Tibial nerve (tissue), 4 donors: ENCODE data around the gene PRKCB. TPM values are rescaled to one million over a fixed set of nuclear protein-coding genes. Genes with fewer than 3 reads are reported as not detected.

Source experiments
- DNase-seq, 2 donors: peaks; one replicate each; pipeline ENCODE4 v3.0.0-alpha.2; 2019; ENCODE audit warnings: low spot score in 2 of 2
- H3K27ac ChIP-seq, 4 donors: fragments of 200-600 bp; sonication (generic) in 3 of 4; one replicate each; pipeline ENCODE4 v1.5.1; 2017 to 2019; ENCODE audit warnings: mild to moderate bottlenecking in 1 of 4
- H3K27me3 ChIP-seq, 2 donors: fragments of 200-600 bp; sonication (generic) in 1 of 2; one replicate each; pipeline versions ENCODE4 v1.5.1 to v1.6.0; 2017 to 2019
- H3K36me3 ChIP-seq, 3 donors: fragments of 200-600 bp; sonication (generic); one replicate each; pipeline ENCODE4 v1.5.1; 2018 to 2019
- H3K4me1 ChIP-seq, 4 donors: fragments of 200-600 bp; sonication (generic) in 3 of 4; one replicate each; pipeline ENCODE4 v1.5.1; 2017 to 2019
- H3K4me3 ChIP-seq, 4 donors: fragments of 200-600 bp; sonication (generic) in 3 of 4; one replicate each; pipeline ENCODE4 v1.5.1; 2017 to 2019; ENCODE audit warnings: mild to moderate bottlenecking in 1 of 4, moderate library complexity in 1 of 4
- H3K9me3 ChIP-seq, 4 donors: fragments of 200-600 bp; sonication (generic) in 3 of 4; one replicate each; pipeline ENCODE4 v1.5.1; 2017 to 2019
- CTCF ChIP-seq, 5 experiments: fragments of 200-600 bp in 3 of 5; fragments of 450-650 bp in 2 of 5; sonication (generic) in 3 of 5; IDR thresholded peaks; one replicate each; pipeline ENCODE4 v1.5.1; 2016 to 2019; ENCODE audit warnings: antibody characterized with exemption in 5 of 5, mild to moderate bottlenecking in 3 of 5, moderate library complexity in 2 of 5
- EP300 ChIP-seq, 2 donors: sonication (generic); formaldehyde crosslinking; IDR thresholded peaks; one replicate each; pipeline ENCODE4 v1.6.1; 2017; ENCODE audit warnings: antibody characterized with exemption in 2 of 2, mild to moderate bottlenecking in 1 of 2
- POLR2A ChIP-seq, 2 donors: fragments of 450-650 bp; IDR thresholded peaks; one replicate each; pipeline ENCODE4 v1.6.1; 2017; ENCODE audit warnings: antibody characterized with exemption in 2 of 2, mild to moderate bottlenecking in 2 of 2, moderate library complexity in 2 of 2
- whole genome bisulfite sequencing, 2 donors: methylation state at CpG; one replicate each; pipeline ENCODE4 v1.1.5; 2018; 5-methylcytosine and 5-hydroxymethylcytosine counted together
- total RNA-seq, 4 donors: library from RNA; depleted of rRNA; stranded (reverse); fragments of >200 nt; gene quantifications; one replicate each; pipeline ENCODE4 v1.1.0, GENCODE V29; 2016

The PRKCB gene
- total RNA-seq, 4 donors from 2014 or later: 2.7 to 6.9 (median 4.3) TPM

DNA sequence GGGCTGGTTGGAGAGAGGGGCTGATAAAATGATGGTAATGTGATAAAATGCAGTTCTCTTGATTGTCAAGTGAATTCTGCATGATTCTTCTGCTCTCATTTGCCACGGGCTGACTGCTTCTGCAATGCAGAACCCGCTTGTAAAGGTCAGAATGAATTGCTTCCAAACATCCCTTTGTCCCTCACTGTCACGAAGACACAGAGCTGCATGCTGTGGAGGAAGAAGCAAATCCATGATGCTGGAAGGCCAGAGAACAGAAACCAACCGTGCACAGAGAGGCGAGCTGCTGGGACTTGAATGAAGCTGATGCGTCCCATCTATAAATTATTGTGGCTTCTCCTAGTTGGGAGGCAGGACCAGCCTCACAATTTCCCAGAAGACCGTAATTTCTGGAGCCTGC lies 171.6 kb downstream of the PRKCB start:
- Histone ChIP-seq H3K4me1 (no peaks in the 10 kb centered on the region), H3K27ac (no peak overlapping the region), H3K27me3 (no peaks in the 10 kb centered on the region), H3K9me3 (no peaks in the 10 kb centered on the region), H3K36me3 (no peaks in the 10 kb centered on the region), H3K4me3 (no peak overlapping the region)
- 50 to 61% methylated on average over 7 of the region's 7 CpGs for WGBS, 2 donors
- DNase-seq: no peak
- TF ChIP-seq CTCF (IDR thresholded peaks at IDR 0.05) (no peak), EP300 (IDR thresholded peaks at IDR 0.05) (no peak), POLR2A (IDR thresholded peaks at IDR 0.05) (no peak)

- Histone ChIP-seq H3K36me3 (no peaks in the 10 kb centered on the region), H3K4me1 (no peaks in the 10 kb centered on the region), H3K27ac (no peak overlapping the region), H3K4me3 (no peak overlapping the region), H3K27me3 (no peaks in the 10 kb centered on the region), H3K9me3 (no peaks in the 10 kb centered on the region)
- WGBS, 2 donors: 72 to 80% methylated on average over 1 of the region's 1 CpG
- DNase-seq: no peak
- TF ChIP-seq POLR2A (IDR thresholded peaks at IDR 0.05): no peak
- TF ChIP-seq CTCF (IDR thresholded peaks at IDR 0.05): no peak
- TF ChIP-seq EP300 (IDR thresholded peaks at IDR 0.05): no peak
These were observed 172.2 kb downstream of the PRKCB start for GRCh38 chr16:24007934-24008333.

GRCh38 chr16:24009098-24009497 lies 173.3 kb downstream of the PRKCB start:
- Histone ChIP-seq H3K27ac (no peak overlapping the region), H3K36me3 (no peaks in the 10 kb centered on the region), H3K4me1 (no peaks in the 10 kb centered on the region), H3K27me3 (no peaks in the 10 kb centered on the region), H3K4me3 (no peak overlapping the region), H3K9me3 (no peaks in the 10 kb centered on the region)
- no peak for DNase-seq
- 67 to 77% methylated on average over 4 of the region's 4 CpGs for WGBS, 2 donors
- TF ChIP-seq POLR2A (IDR thresholded peaks at IDR 0.05) (no peak), EP300 (IDR thresholded peaks at IDR 0.05) (no peak), CTCF (IDR thresholded peaks at IDR 0.05) (no peak)

GRCh38 chr16:24009955-24010354 lies 174.2 kb downstream of the PRKCB start:
- no peak overlapping the region for H3K4me3 ChIP-seq
- WGBS, 2 donors: 73 to 76% methylated on average over 3 of the region's 3 CpGs
- H3K36me3 ChIP-seq: no peaks in the 10 kb centered on the region
- H3K27ac ChIP-seq: no peak overlapping the region
- DNase-seq: no peak
- TF ChIP-seq POLR2A (IDR thresholded peaks at IDR 0.05) (no peak), CTCF (IDR thresholded peaks at IDR 0.05) (no peak), EP300 (IDR thresholded peaks at IDR 0.05) (no peak)
- no peaks in the 10 kb centered on the region for H3K27me3 ChIP-seq
- no peaks in the 10 kb centered on the region for H3K4me1 ChIP-seq
- H3K9me3 ChIP-seq: no peaks in the 10 kb centered on the region

DNA sequence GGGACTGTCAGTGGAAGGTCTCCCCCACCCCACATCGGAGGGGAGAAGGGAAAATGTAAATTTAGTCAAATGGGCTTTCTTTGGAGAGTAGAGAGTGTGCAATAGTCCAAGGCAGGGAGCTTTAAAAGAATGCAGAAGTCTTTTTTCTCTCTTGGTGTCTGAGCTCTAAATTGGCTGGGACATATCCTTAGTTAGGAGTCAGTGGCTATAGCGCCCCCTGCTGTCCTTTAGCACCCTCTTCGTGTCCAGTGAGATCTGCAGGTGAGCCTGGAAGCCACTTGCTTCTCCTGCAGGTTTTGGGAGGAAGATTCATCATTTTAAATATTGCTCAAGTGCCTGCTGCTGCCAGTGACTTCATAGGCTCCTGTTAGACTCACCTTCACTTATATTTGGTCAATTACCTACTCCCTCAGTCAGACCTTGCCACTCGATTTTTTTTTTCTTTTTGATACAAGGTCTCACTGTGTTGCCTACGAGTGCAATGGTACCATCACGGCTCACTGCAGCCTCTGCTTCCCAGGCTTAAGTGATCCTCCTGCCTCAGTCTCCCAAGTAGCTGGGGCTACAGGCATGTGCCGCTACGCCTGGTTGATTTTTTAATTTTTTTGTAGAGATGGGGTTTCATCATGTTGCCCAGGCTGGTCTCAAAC lies 174.8 kb downstream of the PRKCB start:
- Histone ChIP-seq H3K4me1 (no peaks in the 10 kb centered on the region), H3K4me3 (no peak overlapping the region), H3K36me3 (no peaks in the 10 kb centered on the region), H3K27ac (no peak overlapping the region), H3K27me3 (no peaks in the 10 kb centered on the region), H3K9me3 (no peaks in the 10 kb centered on the region)
- DNase-seq: peak; percentile 45 to 71
- 46 to 48% methylated on average over 8 of the region's 8 CpGs for WGBS, 2 donors
- TF ChIP-seq CTCF (IDR thresholded peaks at IDR 0.05) (peak; percentile 50 to 74 (median 60)), POLR2A (IDR thresholded peaks at IDR 0.05) (no peak)
